ENCODE measurements around the gene CYB5R3.
A peak's percentile ranks its signal among the peaks of the same experiment; 100 is the strongest.
"Not testable (repeated sequence)": the region's sequence is repeated elsewhere in the genome, so short reads cannot be mapped to it uniquely, and the experiment has no call there.

CYB5R3 gene

DNA sequence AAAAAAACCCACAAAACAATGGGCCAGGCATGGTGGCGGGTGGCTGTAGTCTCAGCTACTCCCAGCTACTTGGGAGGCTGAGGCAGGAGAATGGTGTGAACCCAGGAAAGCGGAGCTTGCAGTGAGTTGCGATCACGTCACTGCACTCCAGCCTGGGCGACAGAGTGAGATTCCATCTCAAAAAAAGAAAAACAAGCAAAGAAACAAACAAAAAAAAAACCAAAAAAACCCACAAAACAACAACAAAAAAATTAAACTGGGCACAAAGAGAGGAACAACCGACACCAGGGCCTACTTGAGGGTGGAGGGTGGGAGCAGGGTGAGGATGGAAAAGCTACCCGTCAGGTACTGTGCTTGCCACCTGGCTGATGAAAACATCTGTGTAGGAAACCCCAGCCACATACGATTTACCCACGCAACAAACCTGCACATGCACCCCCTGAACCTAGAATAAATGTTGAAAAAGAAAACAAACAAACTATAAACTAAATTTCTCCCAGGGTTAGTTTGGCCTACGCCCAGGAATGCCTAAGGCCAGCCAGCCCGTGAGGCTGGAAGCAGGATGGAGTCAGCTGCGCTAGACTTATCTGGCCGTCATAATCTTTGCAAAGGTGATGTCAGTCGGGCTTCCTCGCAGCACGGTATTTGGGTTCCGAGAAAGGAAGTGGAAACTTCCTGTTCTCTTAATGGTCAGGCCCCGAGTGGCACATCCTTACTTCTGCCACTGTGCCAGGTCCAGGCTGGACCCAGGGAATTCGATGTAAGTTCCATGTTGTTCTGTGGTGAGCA is 21.9 kb upstream of the CYB5R3 start:
- Histone ChIP-seq H3K4ac (ENCODE audit: low read depth, low read length) (no peak overlapping the region), H2AK5ac (ENCODE audit: low read length) (no peak overlapping the region), H3K79me1 (ENCODE audit: low read length) (no peaks in the 10 kb centered on the region), H3K4me3 (ENCODE audit: low read length) (no peak overlapping the region), H4K8ac (ENCODE audit: low read depth, low read length) (no peak overlapping the region), H3K4me2 (ENCODE audit: low read length) (no peak overlapping the region), H3K23ac (ENCODE audit: low read length) (no peak overlapping the region), H4K5ac (ENCODE audit: low read length) (no peak overlapping the region), H2BK5ac (ENCODE audit: low read length) (no peak overlapping the region), H2BK15ac (replicated peaks; ENCODE audit: low read depth) (no peak overlapping the region), H3K4me1 (ENCODE audit: control insufficient read depth, low read depth, low read length) (no peaks in the 10 kb centered on the region), H3K27ac (ENCODE audit: low read depth, low read length) (no peak overlapping the region), H2BK120ac (ENCODE audit: low read depth, low read length) (no peak overlapping the region), H3K18ac (ENCODE audit: low read length) (no peak overlapping the region), H3K9ac (ENCODE audit: low read length) (no peak overlapping the region), H3K56ac (ENCODE audit: low read length) (no peak overlapping the region), H3K36me3 (ENCODE audit: control insufficient read depth, insufficient read depth, low read length) (no peaks in the 10 kb centered on the region), H3K79me2 (ENCODE audit: control insufficient read depth, insufficient read depth, low read length) (no peaks in the 10 kb centered on the region), H3K27me3 (ENCODE audit: insufficient read depth, low read length, poor library complexity) (no peaks in the 10 kb centered on the region)
- WGBS (ENCODE audit: extremely low coverage, insufficient coverage, low lambda C conversion rate) = no CpG with 5 or more reads among the region's 19 CpGs
- no peak for DNase-seq

DNA sequence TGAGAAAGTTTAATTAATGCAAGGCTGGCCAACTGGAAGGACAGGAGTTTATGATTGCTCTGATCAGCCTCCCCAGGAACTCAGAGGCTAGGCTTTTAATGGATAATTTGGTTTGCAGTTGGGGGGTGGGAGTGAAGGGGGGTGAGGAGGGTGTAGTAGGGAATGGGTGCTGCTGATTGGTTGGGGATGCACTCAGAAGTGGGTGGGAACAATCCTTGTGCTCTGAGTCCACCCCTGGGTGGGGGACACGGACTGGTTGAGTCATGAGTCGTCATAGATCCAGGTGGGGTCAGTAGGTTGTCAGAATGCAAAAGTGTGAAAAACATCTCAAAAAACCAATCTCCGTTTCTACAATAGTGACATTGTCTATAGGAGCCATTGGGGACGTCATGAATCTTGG is 20.9 kb upstream of the CYB5R3 start:
- no peak for DNase-seq
- Histone ChIP-seq H3K79me1 (ENCODE audit: low read length) (no peaks in the 10 kb centered on the region), H3K23ac (ENCODE audit: low read length) (no peak overlapping the region), H2BK5ac (ENCODE audit: low read length) (no peak overlapping the region), H3K18ac (ENCODE audit: low read length) (no peak overlapping the region), H3K4me1 (ENCODE audit: control insufficient read depth, low read depth, low read length) (no peaks in the 10 kb centered on the region), H3K27ac (ENCODE audit: low read depth, low read length) (no peak overlapping the region), H3K56ac (ENCODE audit: low read length) (no peak overlapping the region), H4K8ac (ENCODE audit: low read depth, low read length) (no peak overlapping the region), H3K4ac (ENCODE audit: low read depth, low read length) (no peak overlapping the region), H4K5ac (ENCODE audit: low read length) (no peak overlapping the region), H2BK120ac (ENCODE audit: low read depth, low read length) (no peak overlapping the region), H2AK5ac (ENCODE audit: low read length) (no peak overlapping the region), H3K36me3 (ENCODE audit: control insufficient read depth, insufficient read depth, low read length) (no peaks in the 10 kb centered on the region), H3K4me2 (ENCODE audit: low read length) (no peak overlapping the region), H3K9ac (ENCODE audit: low read length) (no peak overlapping the region), H3K4me3 (ENCODE audit: low read length) (no peak overlapping the region), H3K27me3 (ENCODE audit: insufficient read depth, low read length, poor library complexity) (no peaks in the 10 kb centered on the region), H2BK15ac (replicated peaks; ENCODE audit: low read depth) (no peak overlapping the region), H3K79me2 (ENCODE audit: control insufficient read depth, insufficient read depth, low read length) (no peaks in the 10 kb centered on the region)
- no CpG with 5 or more reads among the region's 4 CpGs for WGBS (ENCODE audit: extremely low coverage, insufficient coverage, low lambda C conversion rate)

DNA sequence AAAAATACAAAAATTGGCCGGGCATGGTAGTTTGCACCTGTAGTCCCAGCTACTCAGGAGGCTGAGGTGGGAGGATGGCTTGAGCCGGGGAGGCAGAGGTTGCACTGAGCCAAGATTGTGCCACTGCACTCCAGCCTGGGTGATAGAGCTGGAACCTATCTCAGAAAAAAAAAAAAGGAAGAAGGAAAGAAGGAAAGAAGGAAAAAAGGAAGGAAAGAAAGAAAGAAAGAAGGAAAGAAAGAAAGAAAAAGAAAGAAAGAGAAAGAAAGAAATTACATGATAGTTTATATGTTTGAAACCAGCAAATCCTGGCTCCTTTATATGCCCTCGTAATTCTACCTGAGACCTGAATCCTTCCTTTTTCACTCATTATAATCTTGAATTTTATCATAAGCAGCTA is 17.2 kb upstream of the CYB5R3 start:
- H2BK120ac ChIP-seq (ENCODE audit: low read depth, low read length) = not testable (repeated sequence)

DNA sequence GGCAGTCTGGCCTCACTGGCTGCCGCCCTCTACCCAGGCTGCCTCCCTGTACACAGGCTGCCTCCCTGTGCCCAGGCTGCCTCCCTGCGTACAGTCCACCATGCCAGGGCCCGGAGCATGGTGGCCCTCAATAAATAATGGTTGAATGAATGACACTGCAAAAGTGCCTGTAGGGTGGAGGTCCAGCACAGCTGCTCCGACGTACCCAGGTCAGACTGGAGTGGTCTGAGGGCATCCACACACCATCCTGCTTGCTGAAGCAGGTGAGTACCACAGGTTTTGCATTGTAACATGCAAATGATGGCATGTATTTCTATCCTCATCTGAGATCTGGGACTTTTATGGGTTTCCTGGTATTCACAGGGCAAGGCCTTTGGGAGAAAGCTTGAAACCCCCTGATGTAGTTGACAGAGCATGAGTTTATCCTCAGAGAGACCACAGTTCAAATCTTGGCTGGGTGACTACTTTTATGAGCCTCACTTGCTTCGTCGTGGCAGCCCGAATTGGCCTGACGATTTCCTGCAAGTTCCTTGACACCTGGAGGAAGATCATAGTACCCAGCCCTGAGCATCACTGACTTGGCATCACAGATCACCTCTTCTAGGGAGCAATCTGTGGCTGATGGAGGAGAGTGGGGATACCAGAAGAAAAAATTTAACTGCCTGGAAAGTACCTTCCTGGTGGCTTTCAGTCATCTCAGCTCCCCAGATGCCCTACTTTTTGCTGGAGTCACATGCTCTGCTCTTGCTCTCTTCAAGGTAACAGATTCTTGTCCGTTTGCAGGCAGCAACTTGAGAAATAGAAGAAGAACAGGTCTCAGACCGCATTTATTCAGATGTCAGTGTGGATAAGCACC is 16.0 kb upstream of the CYB5R3 start:
- Histone ChIP-seq H3K4me1 (ENCODE audit: control insufficient read depth, low read depth, low read length) (no peaks in the 10 kb centered on the region), H3K79me2 (ENCODE audit: control insufficient read depth, insufficient read depth, low read length) (no peaks in the 10 kb centered on the region), H3K79me1 (ENCODE audit: low read length) (no peaks in the 10 kb centered on the region), H2BK5ac (ENCODE audit: low read length) (no peak overlapping the region), H3K4ac (ENCODE audit: low read depth, low read length) (no peak overlapping the region), H3K4me2 (ENCODE audit: low read length) (no peak overlapping the region), H3K18ac (ENCODE audit: low read length) (no peak overlapping the region), H3K56ac (ENCODE audit: low read length) (no peak overlapping the region), H3K9ac (ENCODE audit: low read length) (no peak overlapping the region), H2AK5ac (ENCODE audit: low read length) (no peak overlapping the region), H2BK120ac (ENCODE audit: low read depth, low read length) (no peak overlapping the region), H2BK15ac (replicated peaks; ENCODE audit: low read depth) (no peak overlapping the region), H3K4me3 (ENCODE audit: low read length) (no peak overlapping the region), H3K23ac (ENCODE audit: low read length) (no peak overlapping the region), H3K27me3 (ENCODE audit: insufficient read depth, low read length, poor library complexity) (no peaks in the 10 kb centered on the region), H3K36me3 (ENCODE audit: control insufficient read depth, insufficient read depth, low read length) (no peaks in the 10 kb centered on the region), H3K27ac (ENCODE audit: low read depth, low read length) (no peak overlapping the region), H4K5ac (ENCODE audit: low read length) (no peak overlapping the region), H4K8ac (ENCODE audit: low read depth, low read length) (no peak overlapping the region)
- no CpG with 5 or more reads among the region's 11 CpGs for WGBS (ENCODE audit: extremely low coverage, insufficient coverage, low lambda C conversion rate)
- no peak for DNase-seq

More for the DNA sequence above, 17.2 kb upstream of the CYB5R3 start:
- not testable (repeated sequence) for H2BK15ac ChIP-seq (replicated peaks; ENCODE audit: low read depth); H3K9ac ChIP-seq (ENCODE audit: low read length); H3K18ac ChIP-seq (ENCODE audit: low read length); H3K36me3 ChIP-seq (ENCODE audit: control insufficient read depth, insufficient read depth, low read length); H2BK5ac ChIP-seq (ENCODE audit: low read length); H3K27me3 ChIP-seq (ENCODE audit: insufficient read depth, low read length, poor library complexity); H2AK5ac ChIP-seq (ENCODE audit: low read length); H4K8ac ChIP-seq (ENCODE audit: low read depth, low read length); DNase-seq; H3K4me2 ChIP-seq (ENCODE audit: low read length); H3K4ac ChIP-seq (ENCODE audit: low read depth, low read length); H4K5ac ChIP-seq (ENCODE audit: low read length); H3K4me1 ChIP-seq (ENCODE audit: control insufficient read depth, low read depth, low read length); H3K23ac ChIP-seq (ENCODE audit: low read length); H3K27ac ChIP-seq (ENCODE audit: low read depth, low read length); H3K79me1 ChIP-seq (ENCODE audit: low read length); H3K4me3 ChIP-seq (ENCODE audit: low read length); H3K56ac ChIP-seq (ENCODE audit: low read length); H3K79me2 ChIP-seq (ENCODE audit: control insufficient read depth, insufficient read depth, low read length)
- no CpG with 5 or more reads among the region's 3 CpGs for WGBS (ENCODE audit: extremely low coverage, insufficient coverage, low lambda C conversion rate)

DNA sequence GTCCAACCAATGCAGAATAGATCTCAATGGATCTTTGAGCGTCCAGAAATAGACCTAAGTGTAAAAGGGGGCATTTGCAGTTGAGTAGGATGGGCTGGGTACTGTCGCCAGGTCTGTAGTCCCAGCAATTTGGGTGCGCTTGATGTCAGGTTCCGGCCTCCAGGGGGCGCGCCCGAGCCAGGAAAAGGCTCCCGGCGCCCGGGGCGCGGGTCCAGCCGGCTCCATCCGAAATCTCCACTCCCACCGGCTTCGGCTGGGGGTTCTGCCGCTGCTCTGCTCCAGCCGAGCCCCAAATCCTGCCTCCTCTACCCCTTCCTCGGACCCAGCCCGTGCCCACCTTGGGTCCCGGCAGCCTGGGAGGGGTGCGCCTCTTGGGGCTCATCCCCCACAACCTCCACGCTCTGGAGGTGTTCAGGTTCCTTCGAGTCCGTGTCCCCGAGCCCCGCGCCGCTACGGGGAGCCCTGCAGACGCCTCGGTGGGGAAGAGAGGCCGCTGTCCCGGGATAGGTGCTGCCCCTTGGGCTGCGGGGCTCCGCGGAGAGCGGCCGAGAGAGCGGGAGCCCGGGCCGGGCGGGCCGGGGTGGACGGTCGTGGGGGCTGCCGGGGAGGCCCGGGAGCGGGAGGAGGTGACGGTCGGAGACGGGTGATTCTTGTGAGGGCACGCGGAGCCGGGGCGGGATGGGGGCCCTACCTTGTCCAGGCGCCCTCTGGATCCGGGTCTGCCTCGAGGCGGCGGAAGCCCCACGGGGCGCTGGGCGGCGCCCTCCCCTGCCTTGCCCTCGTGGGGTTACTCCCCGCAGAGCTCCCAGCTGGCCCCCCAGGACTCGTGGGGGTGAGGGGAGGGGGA is 13.0 kb upstream of the CYB5R3 start:
- Histone ChIP-seq H3K4me2 (ENCODE audit: low read length) (peak overlapping the region; percentile 98), H3K56ac (ENCODE audit: low read length) (peak overlapping the region; percentile 91), H2BK5ac (ENCODE audit: low read length) (no peak overlapping the region), H2AK5ac (ENCODE audit: low read length) (no peak overlapping the region), H3K27ac (ENCODE audit: low read depth, low read length) (no peak overlapping the region), H3K4ac (ENCODE audit: low read depth, low read length) (no peak overlapping the region), H4K8ac (ENCODE audit: low read depth, low read length) (no peak overlapping the region), H3K9ac (ENCODE audit: low read length) (peak overlapping the region; percentile 69), H3K79me2 (ENCODE audit: control insufficient read depth, insufficient read depth, low read length) (no peaks in the 10 kb centered on the region), H4K5ac (ENCODE audit: low read length) (no peak overlapping the region), H3K23ac (ENCODE audit: low read length) (no peak overlapping the region), H3K18ac (ENCODE audit: low read length) (peak overlapping the region; percentile 24), H3K27me3 (ENCODE audit: insufficient read depth, low read length, poor library complexity) (no peaks in the 10 kb centered on the region), H3K4me3 (ENCODE audit: low read length) (peak overlapping the region; percentile 42), H2BK15ac (replicated peaks; ENCODE audit: low read depth) (no peak overlapping the region), H3K4me1 (ENCODE audit: control insufficient read depth, low read depth, low read length) (no peaks in the 10 kb centered on the region), H2BK120ac (ENCODE audit: low read depth, low read length) (no peak overlapping the region), H3K79me1 (ENCODE audit: low read length) (no peaks in the 10 kb centered on the region), H3K36me3 (ENCODE audit: control insufficient read depth, insufficient read depth, low read length) (no peaks in the 10 kb centered on the region)
- peak; percentile 66 for DNase-seq
- WGBS (ENCODE audit: extremely low coverage, insufficient coverage, low lambda C conversion rate) = no CpG with 5 or more reads among the region's 68 CpGs

All from mesendoderm (in vitro differentiated cells).